HepG2 (cell line): ENCODE measurements around the gene PRMT5. TPM values are rescaled to one million over a fixed set of nuclear protein-coding genes. Genes with fewer than 3 reads are reported as not detected.

Source experiments
- ATF7 ChIP-seq, 2 experiments: fragments of 450-650 bp in 1 of 2; sonication (generic) in 1 of 2; formaldehyde crosslinking in 1 of 2; IDR thresholded peaks; 2 replicates each; pipeline versions ENCODE4 v1.4.0 to v1.6.1; 2016 to 2020; ENCODE audit warnings: antibody characterized with exemption in 1 of 2, mild to moderate bottlenecking in 1 of 2, missing genetic modification reagents in 1 of 2
- ETV5 ChIP-seq: IDR thresholded peaks from 2 replicates; pipeline ENCODE4 v1.6.1; 2018; ENCODE audit warnings: missing biosample characterization, missing genetic modification reagents, inconsistent platforms, borderline replicate concordance
- ETV6 ChIP-seq: sonication (generic); formaldehyde crosslinking; conservative IDR thresholded peaks from 2 replicates; pipeline ENCODE4 v1.4.0; 2020; ENCODE audit warnings: missing genetic modification reagents
- FIP1L1 ChIP-seq: fragments of 200-400 bp; formaldehyde crosslinking; IDR thresholded peaks from 2 replicates; pipeline ENCODE4 v1.6.1; 2018; ENCODE audit warnings: low read depth, mild to moderate bottlenecking, low read length, moderate library complexity, borderline replicate concordance; ENCODE audit not compliant: insufficient read depth
- HNRNPH1 ChIP-seq: fragments of 200-400 bp; formaldehyde crosslinking; optimal IDR thresholded peaks from 2 replicates; pipeline ENCODE3; 2017; ENCODE audit warnings: mild to moderate bottlenecking, low read depth, low read length
- PLRG1 ChIP-seq: fragments of 450-650 bp; conservative IDR thresholded peaks from 2 replicates; pipeline ENCODE4 v1.6.1; 2016
- POLR2AphosphoS2 ChIP-seq: IDR thresholded peaks from 2 replicates; pipeline ENCODE4 v1.6.1; 2011; ENCODE audit warnings: low read depth, low read length, improper control_type of control experiment
- SRSF9 ChIP-seq: fragments of 200-400 bp; formaldehyde crosslinking; IDR thresholded peaks from 2 replicates; pipeline ENCODE4 v1.6.1; 2018; ENCODE audit warnings: borderline replicate concordance, mild to moderate bottlenecking, low read depth, low read length; ENCODE audit not compliant: insufficient read depth, poor library complexity, severe bottlenecking
- ZBTB7B ChIP-seq: sonication (generic); formaldehyde crosslinking; IDR thresholded peaks from 2 replicates; pipeline ENCODE4 v1.4.0; 2020; ENCODE audit warnings: missing genetic modification reagents
- ZFP82 ChIP-seq: sonication (generic); formaldehyde crosslinking; IDR thresholded peaks from 2 replicates; pipeline ENCODE4 v1.5.1; 2020; ENCODE audit warnings: mild to moderate bottlenecking, missing genetic modification reagents, borderline replicate concordance
- ZMYM3 ChIP-seq: sonication (generic); formaldehyde crosslinking; IDR thresholded peaks from 2 replicates; pipeline ENCODE4 v1.5.1; 2020; ENCODE audit warnings: mild to moderate bottlenecking, missing genetic modification reagents
- ZNF263 ChIP-seq: sonication (generic); formaldehyde crosslinking; IDR thresholded peaks from 2 replicates; pipeline ENCODE4 v1.4.0; 2020; ENCODE audit warnings: missing genetic modification reagents
- ZNF30 ChIP-seq: sonication (generic); formaldehyde crosslinking; IDR thresholded peaks from 2 replicates; pipeline ENCODE4 v1.5.0; 2020; ENCODE audit warnings: mild to moderate bottlenecking, missing genetic modification reagents
- ZNF775 ChIP-seq: sonication (generic); formaldehyde crosslinking; IDR thresholded peaks from 2 replicates; pipeline ENCODE4 v1.4.0; 2020; ENCODE audit warnings: missing genetic modification reagents, mild to moderate bottlenecking, moderate library complexity, borderline replicate concordance
- ZNF782 ChIP-seq: sonication (generic); formaldehyde crosslinking; IDR thresholded peaks from 2 replicates; pipeline ENCODE4 v1.4.0; 2020; ENCODE audit warnings: missing genetic modification reagents, mild to moderate bottlenecking, borderline replicate concordance
- ZNF891 ChIP-seq: sonication (generic); formaldehyde crosslinking; IDR thresholded peaks from 2 replicates; pipeline ENCODE4 v1.5.0; 2020; ENCODE audit warnings: mild to moderate bottlenecking, missing genetic modification reagents
- polyA plus RNA-seq, 8 experiments: library from polyadenylated mRNA; depleted of rRNA in 3 of 8; stranded (reverse) in 7 of 8; unstranded in 1 of 8; fragments of >200 nt; fragmentation: Illumina TruSeq in 4 of 8; extraction: Trizol in 4 of 8; gene quantifications; 2 replicates each; pipeline versions ENCODE4 v1.2.1 to v1.2.3, GENCODE V29; 2011 to 2016; ENCODE audit warnings: low read depth in 4 of 8, missing spikeins in 1 of 8, mixed read lengths in 1 of 8; ENCODE audit not compliant: insufficient read depth in 1 of 8
- total RNA-seq, 5 experiments: library from RNA; depleted of rRNA; stranded (reverse); fragments of >200 nt; fragmentation: Illumina TruSeq; extraction: Trizol; gene quantifications; 2 replicates each; pipeline ENCODE4 v1.2.3, GENCODE V29; 2016; ENCODE audit warnings: low read depth in 1 of 5
- TF ChIP-seq, protein P1 (sequence below): sonication (generic); formaldehyde crosslinking; IDR thresholded peaks from 2 replicates; pipeline ENCODE4 v1.9.0; 2022; ENCODE audit warnings: missing genetic modification reagents, mild to moderate bottlenecking, borderline replicate concordance
- TF ChIP-seq, protein P2 (sequence below): sonication (generic); formaldehyde crosslinking; IDR thresholded peaks from 2 replicates; pipeline ENCODE4 v1.4.0; 2020; ENCODE audit warnings: mild to moderate bottlenecking, missing genetic modification reagents
- TF ChIP-seq, protein P3 (sequence below): sonication (generic); formaldehyde crosslinking; IDR thresholded peaks from 2 replicates; pipeline ENCODE4 v1.5.0; 2020; ENCODE audit warnings: missing genetic modification reagents, mild to moderate bottlenecking, borderline replicate concordance
- TF ChIP-seq, protein P4 (sequence below): fragments of 450-650 bp; IDR thresholded peaks from 2 replicates; pipeline ENCODE4 v1.6.1; 2017; ENCODE audit warnings: mild to moderate bottlenecking

PRMT5 gene
- total and polyA plus RNA-seq, 2 of the 13 experiments (the other 11 are each of a cell fraction or from before 2014, with no cell fraction given): 210 to 354 TPM

DNA sequence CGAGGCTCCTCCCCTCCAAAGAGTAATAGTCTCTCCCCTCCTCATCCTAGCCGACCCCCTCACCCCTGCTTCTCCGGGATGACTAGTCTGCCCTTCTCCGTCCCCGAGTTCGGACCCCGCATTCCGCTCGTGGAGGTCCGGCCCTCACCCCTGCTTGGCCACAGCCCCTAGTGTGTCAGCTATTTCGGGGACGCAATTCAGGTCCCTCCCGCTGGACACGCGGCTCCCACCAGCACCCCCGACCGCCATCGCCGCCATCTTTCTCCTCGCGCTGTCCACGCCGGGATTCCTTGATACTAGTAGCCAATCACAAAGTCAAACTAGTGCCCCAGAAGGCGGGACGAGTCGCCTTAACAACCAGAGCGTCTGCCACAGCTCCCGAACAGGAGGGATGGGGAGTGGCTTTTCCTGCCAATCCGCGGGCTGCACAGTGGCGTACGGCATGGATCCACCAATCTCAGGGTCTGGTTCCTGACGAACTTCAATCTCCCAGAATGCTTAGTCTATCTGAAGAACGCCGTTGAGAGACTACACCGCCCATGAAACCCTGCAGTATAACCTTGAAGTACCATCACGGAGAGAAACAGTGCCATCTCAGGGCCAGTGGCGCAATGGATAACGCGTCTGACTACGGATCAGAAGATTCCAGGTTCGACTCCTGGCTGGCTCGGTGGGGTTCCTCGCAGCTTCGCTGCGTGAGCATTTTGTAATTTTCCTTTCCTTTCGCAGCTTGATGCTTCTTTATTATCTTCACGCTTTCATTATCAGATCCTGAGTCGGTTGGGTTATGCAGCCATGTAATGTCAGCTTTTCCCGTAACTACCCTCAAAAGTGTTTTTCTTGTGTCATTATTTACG is at the start of gene PRMT5 (continued):
- TF ChIP-seq ZNF775 (CRISPR knock-in tag) (peak; percentile 21), ZBTB7B (CRISPR knock-in tag) (peak; percentile 80), ZNF263 (CRISPR knock-in tag) (peak; percentile 64; the same call in 1 of the 2 replicates), HNRNPH1 (peak; percentile 68), ZNF782 (CRISPR knock-in tag) (peak; percentile 94; the same call in 1 of the 2 replicates), ATF7 (IDR thresholded peaks at IDR 0.05) (no peak), ATF7 (CRISPR knock-in tag; IDR thresholded peaks at IDR 0.05) (peak; percentile 90), ETV6 (CRISPR knock-in tag) (peak; percentile 77), SRSF9 (no peak), ZNF891 (peak; percentile 99), POLR2AphosphoS2 (peak; percentile 97), FIP1L1 (peak; percentile 19; the same call in 1 of the 2 replicates), ZFP82 (CRISPR knock-in tag) (no peak; the same call in 1 of the 2 replicates), ETV5 (CRISPR knock-in tag) (peak; percentile 74; the same call in 1 of the 2 replicates), PLRG1 (no peak), ZMYM3 (CRISPR knock-in tag) (peak; percentile 64; the same call in 1 of the 2 replicates), ZNF30 (CRISPR knock-in tag) (no peak)
- TF ChIP-seq, protein P1, sequence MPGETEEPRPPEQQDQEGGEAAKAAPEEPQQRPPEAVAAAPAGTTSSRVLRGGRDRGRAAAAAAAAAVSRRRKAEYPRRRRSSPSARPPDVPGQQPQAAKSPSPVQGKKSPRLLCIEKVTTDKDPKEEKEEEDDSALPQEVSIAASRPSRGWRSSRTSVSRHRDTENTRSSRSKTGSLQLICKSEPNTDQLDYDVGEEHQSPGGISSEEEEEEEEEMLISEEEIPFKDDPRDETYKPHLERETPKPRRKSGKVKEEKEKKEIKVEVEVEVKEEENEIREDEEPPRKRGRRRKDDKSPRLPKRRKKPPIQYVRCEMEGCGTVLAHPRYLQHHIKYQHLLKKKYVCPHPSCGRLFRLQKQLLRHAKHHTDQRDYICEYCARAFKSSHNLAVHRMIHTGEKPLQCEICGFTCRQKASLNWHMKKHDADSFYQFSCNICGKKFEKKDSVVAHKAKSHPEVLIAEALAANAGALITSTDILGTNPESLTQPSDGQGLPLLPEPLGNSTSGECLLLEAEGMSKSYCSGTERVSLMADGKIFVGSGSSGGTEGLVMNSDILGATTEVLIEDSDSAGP (CRISPR knock-in tag): peak; percentile 96
- TF ChIP-seq, protein P2, sequence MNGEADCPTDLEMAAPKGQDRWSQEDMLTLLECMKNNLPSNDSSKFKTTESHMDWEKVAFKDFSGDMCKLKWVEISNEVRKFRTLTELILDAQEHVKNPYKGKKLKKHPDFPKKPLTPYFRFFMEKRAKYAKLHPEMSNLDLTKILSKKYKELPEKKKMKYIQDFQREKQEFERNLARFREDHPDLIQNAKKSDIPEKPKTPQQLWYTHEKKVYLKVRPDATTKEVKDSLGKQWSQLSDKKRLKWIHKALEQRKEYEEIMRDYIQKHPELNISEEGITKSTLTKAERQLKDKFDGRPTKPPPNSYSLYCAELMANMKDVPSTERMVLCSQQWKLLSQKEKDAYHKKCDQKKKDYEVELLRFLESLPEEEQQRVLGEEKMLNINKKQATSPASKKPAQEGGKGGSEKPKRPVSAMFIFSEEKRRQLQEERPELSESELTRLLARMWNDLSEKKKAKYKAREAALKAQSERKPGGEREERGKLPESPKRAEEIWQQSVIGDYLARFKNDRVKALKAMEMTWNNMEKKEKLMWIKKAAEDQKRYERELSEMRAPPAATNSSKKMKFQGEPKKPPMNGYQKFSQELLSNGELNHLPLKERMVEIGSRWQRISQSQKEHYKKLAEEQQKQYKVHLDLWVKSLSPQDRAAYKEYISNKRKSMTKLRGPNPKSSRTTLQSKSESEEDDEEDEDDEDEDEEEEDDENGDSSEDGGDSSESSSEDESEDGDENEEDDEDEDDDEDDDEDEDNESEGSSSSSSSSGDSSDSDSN (CRISPR knock-in tag): peak; percentile 92
- TF ChIP-seq, protein P3, sequence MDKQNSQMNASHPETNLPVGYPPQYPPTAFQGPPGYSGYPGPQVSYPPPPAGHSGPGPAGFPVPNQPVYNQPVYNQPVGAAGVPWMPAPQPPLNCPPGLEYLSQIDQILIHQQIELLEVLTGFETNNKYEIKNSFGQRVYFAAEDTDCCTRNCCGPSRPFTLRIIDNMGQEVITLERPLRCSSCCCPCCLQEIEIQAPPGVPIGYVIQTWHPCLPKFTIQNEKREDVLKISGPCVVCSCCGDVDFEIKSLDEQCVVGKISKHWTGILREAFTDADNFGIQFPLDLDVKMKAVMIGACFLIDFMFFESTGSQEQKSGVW (CRISPR knock-in tag): no peak
- TF ChIP-seq, protein P4, sequence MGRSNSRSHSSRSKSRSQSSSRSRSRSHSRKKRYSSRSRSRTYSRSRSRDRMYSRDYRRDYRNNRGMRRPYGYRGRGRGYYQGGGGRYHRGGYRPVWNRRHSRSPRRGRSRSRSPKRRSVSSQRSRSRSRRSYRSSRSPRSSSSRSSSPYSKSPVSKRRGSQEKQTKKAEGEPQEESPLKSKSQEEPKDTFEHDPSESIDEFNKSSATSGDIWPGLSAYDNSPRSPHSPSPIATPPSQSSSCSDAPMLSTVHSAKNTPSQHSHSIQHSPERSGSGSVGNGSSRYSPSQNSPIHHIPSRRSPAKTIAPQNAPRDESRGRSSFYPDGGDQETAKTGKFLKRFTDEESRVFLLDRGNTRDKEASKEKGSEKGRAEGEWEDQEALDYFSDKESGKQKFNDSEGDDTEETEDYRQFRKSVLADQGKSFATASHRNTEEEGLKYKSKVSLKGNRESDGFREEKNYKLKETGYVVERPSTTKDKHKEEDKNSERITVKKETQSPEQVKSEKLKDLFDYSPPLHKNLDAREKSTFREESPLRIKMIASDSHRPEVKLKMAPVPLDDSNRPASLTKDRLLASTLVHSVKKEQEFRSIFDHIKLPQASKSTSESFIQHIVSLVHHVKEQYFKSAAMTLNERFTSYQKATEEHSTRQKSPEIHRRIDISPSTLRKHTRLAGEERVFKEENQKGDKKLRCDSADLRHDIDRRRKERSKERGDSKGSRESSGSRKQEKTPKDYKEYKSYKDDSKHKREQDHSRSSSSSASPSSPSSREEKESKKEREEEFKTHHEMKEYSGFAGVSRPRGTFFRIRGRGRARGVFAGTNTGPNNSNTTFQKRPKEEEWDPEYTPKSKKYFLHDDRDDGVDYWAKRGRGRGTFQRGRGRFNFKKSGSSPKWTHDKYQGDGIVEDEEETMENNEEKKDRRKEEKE: no peak
